ENCODE results near the gene PLB1. TPM values are rescaled to one million over a fixed set of nuclear protein-coding genes. Genes with fewer than 3 reads are reported as not detected.

PLB1 gene
- polyA plus RNA-seq, 3 donors: 20.2 to 35.8 (median 23.9) TPM

DNA sequence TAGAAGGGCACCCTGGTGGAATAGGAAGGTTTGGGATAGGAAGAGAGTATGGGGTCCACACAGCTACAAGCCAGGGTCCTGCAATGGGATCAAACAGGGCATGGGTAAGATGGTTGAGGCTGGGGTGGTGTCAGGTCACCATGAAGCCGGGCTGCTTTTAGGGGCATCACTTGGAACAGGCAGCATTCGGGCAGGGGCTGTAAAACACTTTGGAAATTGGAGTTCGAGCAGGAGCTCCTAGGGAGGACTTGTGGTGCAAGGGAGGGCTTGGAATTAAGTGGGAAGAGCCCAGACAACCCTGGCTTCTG, 47.1 kb upstream of the PLB1 start:
- no peak for DNase-seq
- H3K4me2 ChIP-seq (replicated peaks; ENCODE audit: extremely low read depth, low read length, poor library complexity, severe bottlenecking): peak overlapping the region; percentile 63
- H3K27ac ChIP-seq (ENCODE audit: low read depth in 1 of 2, low read length in 2 of 2): peak overlapping the region; percentile 98 to 99
- H2AFZ ChIP-seq (ENCODE audit: insufficient read depth, low read depth, low read length, poor library complexity, severe bottlenecking): no peak overlapping the region
- H3K79me2 ChIP-seq (ENCODE audit: insufficient read depth, low read length): no peaks in the 10 kb centered on the region
- WGBS (ENCODE audit: insufficient coverage): 100% methylated on average over 3 of the region's 3 CpGs
- Mint-ChIP-seq H3K27ac (peak overlapping the region; percentile 97 to 99 (median 99)), H3K4me1 (peaks cover 74% of the 10 kb centered on the region), H3K9me3 (no peaks in the 10 kb centered on the region), H3K36me3 (peaks cover 2 to 4% of the 10 kb centered on the region in 2 donors), H3K4me3 (peak overlapping the region; percentile 54 to 64), H3K27me3 (ENCODE audit: low read depth in 3 of 3) (peaks cover 0 to 2% (median 1%) of the 10 kb centered on the region in 3 donors)
- H3K4me3 ChIP-seq (replicated peaks in 1 of 3; ENCODE audit: low read depth in 2 of 3, low read length in 3 of 3): peak overlapping the region in 1 of 3 experiments; percentile 50
- no peaks in the 10 kb centered on the region for H3K27me3 ChIP-seq (ENCODE audit: control insufficient read depth in 2 of 2, insufficient read depth in 2 of 2, low read length in 2 of 2)
- peak overlapping the region; percentile 74 for H3K9ac ChIP-seq (ENCODE audit: insufficient read depth, low read length, poor library complexity, severe bottlenecking)
- intact Hi-C loops (cut with micrococcal nuclease): loop anchor here in 1 of 2 donors (5.0 kb wide), 1 partner anchor 41 kb away; no protein-coding TSS in a partner anchor
- H3K9me3 ChIP-seq (replicated peaks in 1 of 2; ENCODE audit: control insufficient read depth in 1 of 2, insufficient read depth in 1 of 2, low read length in 2 of 2): no peaks in the 10 kb centered on the region
- H3K36me3 ChIP-seq (replicated peaks in 1 of 2; ENCODE audit: control insufficient read depth in 1 of 2, insufficient read depth in 2 of 2, low read length in 2 of 2): no peaks in the 10 kb centered on the region
- no peaks in the 10 kb centered on the region for H4K20me1 ChIP-seq (ENCODE audit: insufficient read depth, low read length)
- H3K4me1 ChIP-seq (ENCODE audit: control insufficient read depth in 1 of 2, insufficient read depth in 2 of 2, low read length in 2 of 2): peaks cover 53 to 75% of the 10 kb centered on the region in 2 donors
- TF ChIP-seq, protein P1, sequence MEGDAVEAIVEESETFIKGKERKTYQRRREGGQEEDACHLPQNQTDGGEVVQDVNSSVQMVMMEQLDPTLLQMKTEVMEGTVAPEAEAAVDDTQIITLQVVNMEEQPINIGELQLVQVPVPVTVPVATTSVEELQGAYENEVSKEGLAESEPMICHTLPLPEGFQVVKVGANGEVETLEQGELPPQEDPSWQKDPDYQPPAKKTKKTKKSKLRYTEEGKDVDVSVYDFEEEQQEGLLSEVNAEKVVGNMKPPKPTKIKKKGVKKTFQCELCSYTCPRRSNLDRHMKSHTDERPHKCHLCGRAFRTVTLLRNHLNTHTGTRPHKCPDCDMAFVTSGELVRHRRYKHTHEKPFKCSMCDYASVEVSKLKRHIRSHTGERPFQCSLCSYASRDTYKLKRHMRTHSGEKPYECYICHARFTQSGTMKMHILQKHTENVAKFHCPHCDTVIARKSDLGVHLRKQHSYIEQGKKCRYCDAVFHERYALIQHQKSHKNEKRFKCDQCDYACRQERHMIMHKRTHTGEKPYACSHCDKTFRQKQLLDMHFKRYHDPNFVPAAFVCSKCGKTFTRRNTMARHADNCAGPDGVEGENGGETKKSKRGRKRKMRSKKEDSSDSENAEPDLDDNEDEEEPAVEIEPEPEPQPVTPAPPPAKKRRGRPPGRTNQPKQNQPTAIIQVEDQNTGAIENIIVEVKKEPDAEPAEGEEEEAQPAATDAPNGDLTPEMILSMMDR (IDR thresholded peaks at IDR 0.05): no peak

GRCh38 chr2:28449126-28449487, 46.8 kb upstream of the PLB1 start:
- H2AFZ ChIP-seq (ENCODE audit: insufficient read depth, low read depth, low read length, poor library complexity, severe bottlenecking): no peak overlapping the region
- peak overlapping the region; percentile 98 to 99 for H3K27ac ChIP-seq (ENCODE audit: low read depth in 1 of 2, low read length in 2 of 2)
- H4K20me1 ChIP-seq (ENCODE audit: insufficient read depth, low read length): no peaks in the 10 kb centered on the region
- Mint-ChIP-seq H3K4me1 (peaks cover 74% of the 10 kb centered on the region), H3K27me3 (ENCODE audit: low read depth in 3 of 3) (peaks cover 0 to 2% (median under 1%) of the 10 kb centered on the region in 3 donors), H3K36me3 (peaks cover 2 to 4% of the 10 kb centered on the region in 2 donors), H3K4me3 (peak overlapping the region; percentile 54 to 67), H3K9me3 (no peaks in the 10 kb centered on the region), H3K27ac (peak overlapping the region; percentile 97 to 99 (median 99))
- TF ChIP-seq, protein P1 (IDR thresholded peaks at IDR 0.05): no peak
- H3K27me3 ChIP-seq (ENCODE audit: control insufficient read depth in 2 of 2, insufficient read depth in 2 of 2, low read length in 2 of 2): no peaks in the 10 kb centered on the region
- H3K9ac ChIP-seq (ENCODE audit: insufficient read depth, low read length, poor library complexity, severe bottlenecking): peak overlapping the region; percentile 74
- peaks cover 53 to 74% of the 10 kb centered on the region in 2 donors for H3K4me1 ChIP-seq (ENCODE audit: control insufficient read depth in 1 of 2, insufficient read depth in 2 of 2, low read length in 2 of 2)
- intact Hi-C loops (cut with micrococcal nuclease): loop anchor here in 1 of 2 donors (5.0 kb wide), 1 partner anchor 42 kb away; no protein-coding TSS in a partner anchor
- peak overlapping the region in 1 of 3 experiments; percentile 50 for H3K4me3 ChIP-seq (replicated peaks in 1 of 3; ENCODE audit: low read depth in 2 of 3, low read length in 3 of 3)
- H3K4me2 ChIP-seq (replicated peaks; ENCODE audit: extremely low read depth, low read length, poor library complexity, severe bottlenecking): peak overlapping the region; percentile 63
- H3K79me2 ChIP-seq (ENCODE audit: insufficient read depth, low read length): no peaks in the 10 kb centered on the region
- 93% methylated on average over 3 of the region's 6 CpGs for WGBS (ENCODE audit: insufficient coverage)
- peak in 1 of 3 donors; percentile 39 for DNase-seq
- no peaks in the 10 kb centered on the region for H3K36me3 ChIP-seq (replicated peaks in 1 of 2; ENCODE audit: control insufficient read depth in 1 of 2, insufficient read depth in 2 of 2, low read length in 2 of 2)
- no peaks in the 10 kb centered on the region for H3K9me3 ChIP-seq (replicated peaks in 1 of 2; ENCODE audit: control insufficient read depth in 1 of 2, insufficient read depth in 1 of 2, low read length in 2 of 2)
